ENCODE data around the gene SIGLEC11. TPM values are rescaled to one million over a fixed set of nuclear protein-coding genes. Genes with fewer than 3 reads are reported as not detected.

Gene SIGLEC11
- polyA plus RNA-seq, 3 donors = 0.28 to 2.2 (median 0.67) TPM

GRCh38 chr19:49924004-49924880 lies 36.7 kb downstream of the SIGLEC11 start:
- no peak for DNase-seq
- Histone ChIP-seq H3K36me3 (replicated peaks in 1 of 2; ENCODE audit: control insufficient read depth in 1 of 2, insufficient read depth in 2 of 2, low read length in 2 of 2) (peaks cover 55 to 75% of the 10 kb centered on the region in 2 donors), H3K4me3 (replicated peaks in 1 of 3; ENCODE audit: low read depth in 2 of 3, low read length in 3 of 3) (no peak overlapping the region), H3K9me3 (replicated peaks in 1 of 2; ENCODE audit: control insufficient read depth in 1 of 2, insufficient read depth in 1 of 2, low read length in 2 of 2) (no peaks in the 10 kb centered on the region), H3K4me2 (replicated peaks; ENCODE audit: extremely low read depth, low read length, poor library complexity, severe bottlenecking) (no peak overlapping the region), H3K9ac (ENCODE audit: insufficient read depth, low read length, poor library complexity, severe bottlenecking) (no peak overlapping the region), H3K79me2 (ENCODE audit: insufficient read depth, low read length) (peaks cover 88% of the 10 kb centered on the region), H4K20me1 (ENCODE audit: insufficient read depth, low read length) (peaks cover 89% of the 10 kb centered on the region), H3K4me1 (ENCODE audit: control insufficient read depth in 1 of 2, insufficient read depth in 2 of 2, low read length in 2 of 2) (peaks cover 39 to 68% of the 10 kb centered on the region in 2 donors), H3K27ac (ENCODE audit: low read depth in 1 of 2, low read length in 2 of 2) (peak overlapping the region; percentile 43 to 75), H3K27me3 (ENCODE audit: control insufficient read depth in 2 of 2, insufficient read depth in 2 of 2, low read length in 2 of 2) (no peaks in the 10 kb centered on the region), H2AFZ (ENCODE audit: insufficient read depth, low read depth, low read length, poor library complexity, severe bottlenecking) (no peak overlapping the region)
- peak overlapping the region in 6 of 7 donors; percentile 61 to 91 (median 83) for H3K27ac Mint-ChIP-seq
- peaks cover 0 to 1% (median 0%) of the 10 kb centered on the region in 7 donors for H3K9me3 Mint-ChIP-seq
- 83% methylated on average over 18 of the region's 25 CpGs for WGBS (ENCODE audit: insufficient coverage)
- H3K4me1 Mint-ChIP-seq = peaks cover 63% of the 10 kb centered on the region
- H3K4me3 Mint-ChIP-seq = no peak overlapping the region
- no peak for TF ChIP-seq CTCF (IDR thresholded peaks at IDR 0.05)
- peaks cover 0 to under 1% (median 0%) of the 10 kb centered on the region in 3 donors for H3K27me3 Mint-ChIP-seq (ENCODE audit: low read depth in 3 of 3)
- intact Hi-C loops (cut with micrococcal nuclease) = no loop called here
- H3K36me3 Mint-ChIP-seq = peaks cover 61 to 83% of the 10 kb centered on the region in 2 donors

GRCh38 chr19:49923055-49924003 lies 37.6 kb downstream of the SIGLEC11 start:
- no peak overlapping the region for H3K4me3 ChIP-seq (replicated peaks in 1 of 3; ENCODE audit: low read depth in 2 of 3, low read length in 3 of 3)
- WGBS (ENCODE audit: insufficient coverage) = 53% methylated on average over 26 of the region's 31 CpGs
- TF ChIP-seq CTCF (IDR thresholded peaks at IDR 0.05) = no peak
- H3K4me1 Mint-ChIP-seq = peaks cover 62% of the 10 kb centered on the region
- H2AFZ ChIP-seq (ENCODE audit: insufficient read depth, low read depth, low read length, poor library complexity, severe bottlenecking) = no peak overlapping the region
- H3K9me3 Mint-ChIP-seq = no peaks in the 10 kb centered on the region
- DNase-seq = peak; percentile 31 to 56 (median 32)
- peak overlapping the region; percentile 5 for H3K4me2 ChIP-seq (replicated peaks; ENCODE audit: extremely low read depth, low read length, poor library complexity, severe bottlenecking)
- no peaks in the 10 kb centered on the region for H3K27me3 ChIP-seq (ENCODE audit: control insufficient read depth in 2 of 2, insufficient read depth in 2 of 2, low read length in 2 of 2)
- H3K79me2 ChIP-seq (ENCODE audit: insufficient read depth, low read length) = peaks cover 95% of the 10 kb centered on the region
- peak overlapping the region; percentile 12 for H3K9ac ChIP-seq (ENCODE audit: insufficient read depth, low read length, poor library complexity, severe bottlenecking)
- H3K9me3 ChIP-seq (replicated peaks in 1 of 2; ENCODE audit: control insufficient read depth in 1 of 2, insufficient read depth in 1 of 2, low read length in 2 of 2) = no peaks in the 10 kb centered on the region
- peak overlapping the region; percentile 32 to 91 (median 80) for H3K27ac Mint-ChIP-seq
- H4K20me1 ChIP-seq (ENCODE audit: insufficient read depth, low read length) = peaks cover 95% of the 10 kb centered on the region
- intact Hi-C loops (cut with micrococcal nuclease) = no loop called here
- peaks cover 55 to 81% of the 10 kb centered on the region in 2 donors for H3K36me3 ChIP-seq (replicated peaks in 1 of 2; ENCODE audit: control insufficient read depth in 1 of 2, insufficient read depth in 2 of 2, low read length in 2 of 2)
- H3K4me1 ChIP-seq (ENCODE audit: control insufficient read depth in 1 of 2, insufficient read depth in 2 of 2, low read length in 2 of 2) = peaks cover 40 to 67% of the 10 kb centered on the region in 2 donors
- H3K36me3 Mint-ChIP-seq = peaks cover 63 to 88% of the 10 kb centered on the region in 2 donors
- peak overlapping the region in 1 of 2 donors; percentile 48 for H3K4me3 Mint-ChIP-seq
- H3K27ac ChIP-seq (ENCODE audit: low read depth in 1 of 2, low read length in 2 of 2) = peak overlapping the region; percentile 43 to 75
- no peaks in the 10 kb centered on the region for H3K27me3 Mint-ChIP-seq (ENCODE audit: low read depth in 3 of 3)

Measured in CD14-positive monocyte (primary cell).